GM18498 (cell line): ENCODE measurements around the gene TSPAN17.

Source experiments
- ATAC-seq: cut with Tn5 transposase; IDR thresholded peaks from one replicate; pipeline ENCODE4 v1.9.1; 2021; ENCODE audit warnings: mild to moderate bottlenecking, moderate library complexity; ENCODE audit not compliant: unreplicated experiment

TSPAN17 gene

GRCh38 chr5:176702671-176703641, 55.7 kb downstream of the TSPAN17 start:
- no peak for ATAC-seq

DNA sequence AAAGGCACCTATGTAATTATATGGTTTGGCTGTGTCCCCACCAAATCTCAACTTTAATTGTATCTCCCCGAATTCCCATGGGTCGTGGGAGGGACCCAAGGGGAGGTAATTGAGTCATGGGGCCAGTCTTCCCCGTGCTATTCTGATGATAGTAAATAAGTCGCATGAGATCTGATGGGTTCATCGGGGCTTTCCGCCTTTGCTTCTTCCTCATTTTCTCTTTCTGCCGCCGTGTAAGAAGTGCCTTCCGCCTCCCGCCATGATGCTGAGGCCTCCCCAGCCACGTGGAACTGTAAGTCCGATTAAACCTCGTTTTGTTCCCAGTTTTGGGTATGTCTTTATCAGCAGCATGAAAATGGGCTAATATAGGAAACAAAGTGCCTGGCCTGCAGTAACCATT, 56.6 kb downstream of the TSPAN17 start:
- no peak for ATAC-seq

- no peak for ATAC-seq
Observed at GRCh38 chr5:176704355-176704754, 57.1 kb downstream of the TSPAN17 start.

GRCh38 chr5:176704817-176705216, 57.5 kb downstream of the TSPAN17 start:
- no peak for ATAC-seq
